PFSK-1 (cell line): Measurements from ENCODE around the gene SCN10A.

Experiments
- FOXP2 ChIP-seq: optimal IDR thresholded peaks from 2 replicates; pipeline ENCODE3; 2011; ENCODE audit warnings: borderline replicate concordance, control low read depth, inconsistent platforms; ENCODE audit not compliant: insufficient read depth; ENCODE audit errors: extremely low read length, extremely low read depth
- POLR2AphosphoS5 ChIP-seq: IDR thresholded peaks from 2 replicates; pipeline ENCODE4 v1.6.1; 2012; ENCODE audit warnings: low read depth, mild to moderate bottlenecking, control low read depth, low read length, moderate library complexity
- SIN3A ChIP-seq: IDR thresholded peaks from 2 replicates; pipeline ENCODE4 v1.6.1; 2012; ENCODE audit warnings: mild to moderate bottlenecking, low read length, moderate library complexity, borderline replicate concordance; ENCODE audit not compliant: insufficient read depth
- TAF1 ChIP-seq: IDR thresholded peaks from 2 replicates; pipeline ENCODE4 v1.6.1; 2012; ENCODE audit warnings: low read length, control low read depth, borderline replicate concordance; ENCODE audit not compliant: insufficient read depth
- TF ChIP-seq, protein P1 (sequence below), 2 experiments: IDR thresholded peaks; 2 replicates each; pipeline versions ENCODE4 v1.6.1 to v1.8.0; 2011 to 2012; ENCODE audit warnings: low read depth in 2 of 2, low read length in 2 of 2, control low read depth in 1 of 2, inconsistent platforms in 1 of 2, mild to moderate bottlenecking in 1 of 2, moderate library complexity in 1 of 2; ENCODE audit not compliant: insufficient read depth in 1 of 2

SCN10A gene

GRCh38 chr3:38758557-38758956 lies 57.5 kb downstream of the SCN10A start:
- TF ChIP-seq TAF1 (no peak), POLR2AphosphoS5 (no peak), FOXP2 (no peak), SIN3A (no peak)
- TF ChIP-seq, protein P1, sequence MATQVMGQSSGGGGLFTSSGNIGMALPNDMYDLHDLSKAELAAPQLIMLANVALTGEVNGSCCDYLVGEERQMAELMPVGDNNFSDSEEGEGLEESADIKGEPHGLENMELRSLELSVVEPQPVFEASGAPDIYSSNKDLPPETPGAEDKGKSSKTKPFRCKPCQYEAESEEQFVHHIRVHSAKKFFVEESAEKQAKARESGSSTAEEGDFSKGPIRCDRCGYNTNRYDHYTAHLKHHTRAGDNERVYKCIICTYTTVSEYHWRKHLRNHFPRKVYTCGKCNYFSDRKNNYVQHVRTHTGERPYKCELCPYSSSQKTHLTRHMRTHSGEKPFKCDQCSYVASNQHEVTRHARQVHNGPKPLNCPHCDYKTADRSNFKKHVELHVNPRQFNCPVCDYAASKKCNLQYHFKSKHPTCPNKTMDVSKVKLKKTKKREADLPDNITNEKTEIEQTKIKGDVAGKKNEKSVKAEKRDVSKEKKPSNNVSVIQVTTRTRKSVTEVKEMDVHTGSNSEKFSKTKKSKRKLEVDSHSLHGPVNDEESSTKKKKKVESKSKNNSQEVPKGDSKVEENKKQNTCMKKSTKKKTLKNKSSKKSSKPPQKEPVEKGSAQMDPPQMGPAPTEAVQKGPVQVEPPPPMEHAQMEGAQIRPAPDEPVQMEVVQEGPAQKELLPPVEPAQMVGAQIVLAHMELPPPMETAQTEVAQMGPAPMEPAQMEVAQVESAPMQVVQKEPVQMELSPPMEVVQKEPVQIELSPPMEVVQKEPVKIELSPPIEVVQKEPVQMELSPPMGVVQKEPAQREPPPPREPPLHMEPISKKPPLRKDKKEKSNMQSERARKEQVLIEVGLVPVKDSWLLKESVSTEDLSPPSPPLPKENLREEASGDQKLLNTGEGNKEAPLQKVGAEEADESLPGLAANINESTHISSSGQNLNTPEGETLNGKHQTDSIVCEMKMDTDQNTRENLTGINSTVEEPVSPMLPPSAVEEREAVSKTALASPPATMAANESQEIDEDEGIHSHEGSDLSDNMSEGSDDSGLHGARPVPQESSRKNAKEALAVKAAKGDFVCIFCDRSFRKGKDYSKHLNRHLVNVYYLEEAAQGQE (IDR thresholded peaks at IDR 0.05; ENCODE audit: insufficient read depth in 1 of 2, low read depth in 2 of 2, low read length in 2 of 2): no peak

GRCh38 chr3:38757721-38758120 lies 58.3 kb downstream of the SCN10A start:
- TF ChIP-seq TAF1 (no peak), FOXP2 (no peak), SIN3A (no peak), POLR2AphosphoS5 (no peak)
- TF ChIP-seq, protein P1 (IDR thresholded peaks at IDR 0.05; ENCODE audit: insufficient read depth in 1 of 2, low read depth in 2 of 2, low read length in 2 of 2): no peak

DNA sequence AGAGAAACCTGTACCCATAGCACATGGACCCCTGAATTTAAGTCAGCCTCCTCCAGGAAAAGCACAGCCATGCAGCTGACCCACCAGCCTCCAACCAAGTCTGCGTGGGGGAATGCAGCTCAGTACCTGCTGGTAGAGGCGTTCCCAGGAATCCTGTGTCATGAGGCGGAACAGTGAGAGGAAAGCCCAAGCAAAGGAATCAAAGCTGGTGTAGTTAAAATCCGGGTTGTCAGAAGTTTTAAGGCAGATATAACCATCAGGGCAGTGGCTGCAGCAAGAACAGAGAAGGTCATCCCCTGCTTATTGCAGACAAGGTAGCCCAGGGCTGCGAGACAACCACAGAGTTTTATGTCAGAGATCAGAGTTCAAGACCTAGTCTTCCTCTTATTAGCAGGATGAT lies 59.1 kb downstream of the SCN10A start:
- TF ChIP-seq POLR2AphosphoS5: no peak
- TF ChIP-seq, protein P1 (IDR thresholded peaks at IDR 0.05; ENCODE audit: insufficient read depth in 1 of 2, low read depth in 2 of 2, low read length in 2 of 2): no peak

- TF ChIP-seq, protein P1 (IDR thresholded peaks at IDR 0.05; ENCODE audit: insufficient read depth in 1 of 2, low read depth in 2 of 2, low read length in 2 of 2): peak; percentile 68 to 93; a peak in 3 of 4 replicates
- TF ChIP-seq SIN3A: no peak
These were observed 60.9 kb downstream of the SCN10A start for GRCh38 chr3:38755130-38755529.

GRCh38 chr3:38746641-38747040 lies 69.4 kb downstream of the SCN10A start:
- TF ChIP-seq, protein P1 (IDR thresholded peaks at IDR 0.05; ENCODE audit: insufficient read depth in 1 of 2, low read depth in 2 of 2, low read length in 2 of 2): no peak
- TF ChIP-seq FOXP2: no peak
- TF ChIP-seq TAF1: no peak
